Glomerular visceral epithelial cell (primary cell): Measurements from ENCODE around the gene CD2AP.
"Not testable (repeated sequence)": the region's sequence is repeated elsewhere in the genome, so short reads cannot be mapped to it uniquely, and the experiment has no call there.

Experiments
- DNase-seq: peaks from one replicate; pipeline ENCODE4 v3.0.0-alpha.2; 2016; ENCODE audit errors: extremely low spot score

CD2AP gene

DNA sequence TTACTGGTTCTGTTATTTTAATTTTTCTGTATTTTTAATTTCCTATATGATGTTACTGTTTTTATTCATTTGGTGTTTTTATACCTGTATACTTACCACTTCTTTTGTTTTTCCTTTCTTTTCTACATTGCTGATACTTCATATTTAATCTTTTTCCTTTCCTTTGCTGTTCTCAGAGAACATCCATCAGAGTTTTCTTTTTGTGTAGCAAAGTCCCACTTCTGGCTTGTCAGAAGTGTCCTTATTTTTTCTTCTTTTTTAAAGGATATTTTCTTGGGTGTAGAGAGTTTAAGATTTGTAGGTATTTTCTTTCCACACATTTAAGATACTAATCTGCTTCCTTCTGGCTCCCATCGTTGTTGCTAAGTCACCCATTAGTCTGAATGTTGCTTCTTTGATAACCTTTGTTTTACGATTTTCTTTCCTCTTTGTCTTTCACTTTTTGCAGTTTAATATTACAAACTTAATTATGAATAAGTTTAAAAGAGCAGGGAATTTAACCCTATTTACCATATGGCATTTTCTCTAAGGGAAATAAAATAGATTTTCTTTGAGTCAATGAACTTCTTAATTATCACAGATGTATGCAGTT, 18.5 kb downstream of the CD2AP start:
- no peak for DNase-seq

DNA sequence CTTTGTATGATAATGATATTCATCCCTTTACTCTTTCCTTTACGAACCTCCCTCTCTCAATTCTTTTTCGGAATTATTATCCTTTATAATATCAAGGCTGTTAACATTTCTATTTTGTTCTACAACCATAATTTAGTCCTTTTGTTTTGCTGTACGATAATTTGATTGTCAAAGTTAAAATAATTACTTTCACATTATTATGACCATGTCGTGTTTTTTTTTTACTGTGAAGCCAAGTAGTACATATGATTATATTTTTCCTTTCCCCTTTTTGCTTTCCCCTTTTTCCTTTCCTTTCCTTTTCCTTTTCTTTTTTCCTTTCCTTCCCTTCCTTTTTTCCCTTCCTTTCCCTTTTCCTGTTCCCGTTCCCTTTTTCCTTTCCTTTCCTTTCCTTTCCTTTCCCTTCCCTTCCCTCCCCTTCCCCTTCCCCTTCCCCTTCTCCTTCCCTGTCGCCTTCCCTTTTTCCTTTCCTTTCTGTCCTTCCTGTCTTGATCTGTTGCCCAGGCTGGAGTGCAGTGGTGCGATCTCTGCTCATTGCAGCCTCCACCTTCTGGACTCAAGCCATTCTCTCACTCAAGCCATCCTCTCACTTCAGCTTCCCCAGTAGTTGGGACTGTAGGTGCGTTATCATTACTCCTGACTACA, 19.5 kb downstream of the CD2AP start:
- DNase-seq: no peak

DNA sequence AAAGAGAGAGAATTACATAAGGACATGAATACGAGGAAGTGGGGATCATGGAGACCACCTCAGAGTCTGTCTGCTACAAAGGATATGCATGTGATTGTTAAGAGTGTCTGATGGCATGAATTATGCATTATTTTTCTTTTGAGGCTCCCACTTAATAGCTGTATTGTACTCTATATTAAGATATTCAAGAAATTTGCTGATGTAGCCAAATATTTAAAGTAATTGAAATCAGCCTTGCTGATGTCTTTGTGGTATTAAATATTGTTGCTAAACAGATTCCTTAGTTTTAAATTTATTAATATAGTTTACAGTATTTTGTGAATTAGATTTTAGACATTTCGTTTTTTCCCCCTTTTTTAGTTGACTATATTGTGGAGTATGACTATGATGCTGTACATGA, 25.3 kb downstream of the CD2AP start:
- no peak for DNase-seq

DNA sequence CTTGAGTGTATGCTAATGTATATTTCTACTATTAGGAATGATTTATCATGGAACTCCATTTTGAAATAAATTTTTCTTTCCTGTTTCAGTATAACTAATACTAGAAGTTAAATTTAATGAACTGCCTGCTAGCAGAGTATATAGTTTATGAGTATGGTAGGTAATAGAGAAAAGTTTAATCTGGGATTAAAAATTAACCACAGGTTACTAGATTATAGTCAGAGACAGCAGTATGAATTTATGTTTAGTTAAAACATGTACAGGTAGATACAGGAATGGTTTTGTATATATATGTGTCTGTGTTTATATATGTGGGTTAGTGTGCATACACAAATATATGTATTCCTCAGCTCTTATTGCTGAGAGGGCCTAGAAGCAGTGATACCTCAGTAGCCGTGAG, 32.3 kb downstream of the CD2AP start:
- no peak for DNase-seq

DNA sequence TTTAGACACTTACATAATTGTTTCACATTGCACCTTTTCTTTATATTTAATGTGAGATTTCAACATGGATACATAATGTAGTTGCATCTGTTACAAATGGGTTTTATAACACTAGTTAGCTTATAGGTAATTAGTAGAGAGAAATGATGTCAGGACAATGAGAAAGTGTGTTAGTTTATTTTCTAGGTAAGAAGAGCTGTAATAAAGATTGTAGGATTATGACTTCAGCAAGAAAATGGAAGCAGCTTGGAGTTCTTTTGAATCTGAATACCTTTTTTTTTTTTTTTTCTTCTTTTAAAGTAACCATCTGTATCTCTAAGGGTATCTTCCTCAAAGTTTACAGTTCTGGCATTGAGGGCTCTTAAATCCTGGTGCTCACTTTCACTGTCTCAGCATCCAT, 35.3 kb downstream of the CD2AP start:
- no peak for DNase-seq

DNA sequence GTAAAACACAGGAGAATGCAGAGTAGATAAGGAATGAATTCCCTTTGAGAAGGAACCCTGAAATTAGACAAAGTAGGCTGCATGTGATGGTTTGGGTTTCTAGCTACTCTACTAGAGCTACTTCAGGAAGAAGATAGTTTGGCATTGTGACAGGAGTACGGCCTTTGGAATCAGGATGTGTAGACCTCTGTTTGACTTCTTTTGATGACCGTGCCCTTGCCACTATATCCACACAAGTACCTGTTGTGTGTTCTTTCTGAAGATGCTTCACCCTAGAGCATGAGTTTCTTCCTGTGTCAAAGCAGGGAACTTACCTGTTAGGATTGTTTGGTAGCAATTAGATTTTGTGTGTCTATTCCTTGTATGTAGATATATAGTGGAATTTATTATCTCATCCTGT, 41.7 kb downstream of the CD2AP start:
- no peak for DNase-seq

DNA sequence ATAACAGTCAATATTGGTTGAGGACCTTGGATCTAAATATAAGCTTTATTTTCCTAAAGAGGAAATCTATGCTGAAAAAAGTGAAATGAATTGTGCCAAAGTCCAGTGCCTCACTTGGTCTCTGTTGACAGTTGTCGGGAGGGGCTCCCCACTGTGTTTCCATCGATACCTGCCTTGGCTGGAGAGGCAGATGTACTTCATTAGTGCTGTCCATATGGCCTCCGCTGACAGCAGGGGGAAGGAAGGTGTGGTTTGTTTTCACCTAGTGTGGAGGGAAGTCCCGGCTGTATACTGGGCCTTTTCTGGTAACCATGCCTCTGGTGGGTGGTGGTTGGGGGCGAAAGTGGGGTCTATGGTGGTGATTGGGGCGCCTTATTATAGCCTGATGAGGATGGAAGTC, 42.7 kb downstream of the CD2AP start:
- no peak for DNase-seq

DNA sequence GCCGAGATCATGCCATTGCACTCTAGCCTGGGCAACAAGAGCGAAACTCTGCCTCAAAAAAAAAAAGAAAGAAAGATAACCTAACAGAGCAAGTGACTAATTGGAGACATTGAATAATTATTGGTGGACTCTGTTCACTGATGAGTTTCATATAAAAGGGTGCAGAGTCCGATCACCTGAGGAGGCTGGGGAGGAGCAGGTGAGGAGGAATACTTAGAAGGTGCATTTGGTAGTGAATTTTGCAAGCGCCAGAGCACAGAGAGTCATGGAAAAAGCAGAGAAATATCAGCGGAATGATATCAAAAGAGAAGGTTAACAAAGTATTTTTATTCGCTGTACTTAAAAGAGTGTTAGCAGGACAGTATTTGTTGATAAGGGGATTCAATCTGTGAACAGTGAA, 44.4 kb downstream of the CD2AP start:
- no peak for DNase-seq

DNA sequence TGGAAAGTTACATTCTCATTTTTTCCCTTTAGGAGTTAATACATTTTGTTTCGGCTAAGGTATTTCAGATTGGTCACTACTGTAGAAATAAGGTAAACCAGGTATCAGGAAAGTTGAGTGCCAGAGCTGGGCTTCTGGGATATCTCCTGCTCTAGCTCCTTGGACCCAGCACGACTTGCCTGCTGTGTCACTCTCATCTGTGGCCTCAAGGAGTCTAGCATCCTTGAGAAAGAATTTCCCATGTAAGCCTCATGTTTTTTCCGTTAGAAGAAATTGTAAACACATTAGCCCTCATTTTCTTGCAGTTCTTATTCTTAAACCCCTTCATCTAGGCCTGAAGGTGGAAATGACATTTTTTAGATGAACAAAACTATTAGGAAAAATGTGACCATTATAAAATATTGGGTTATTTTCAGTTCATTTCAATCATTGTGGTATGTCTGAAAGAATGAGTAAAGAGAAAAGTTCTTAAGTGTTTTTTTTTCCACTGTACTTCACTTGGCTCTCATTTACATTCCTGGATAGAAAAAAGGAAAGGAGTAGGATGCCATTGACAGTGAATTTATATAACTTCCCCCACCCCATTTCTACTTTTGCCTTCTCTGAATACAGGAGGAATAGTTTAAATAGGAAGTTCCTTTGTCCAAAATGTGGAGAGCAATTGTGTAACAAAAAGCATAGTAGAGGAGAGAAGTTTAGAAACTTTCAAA, 46.7 kb downstream of the CD2AP start:
- no peak for DNase-seq

DNA sequence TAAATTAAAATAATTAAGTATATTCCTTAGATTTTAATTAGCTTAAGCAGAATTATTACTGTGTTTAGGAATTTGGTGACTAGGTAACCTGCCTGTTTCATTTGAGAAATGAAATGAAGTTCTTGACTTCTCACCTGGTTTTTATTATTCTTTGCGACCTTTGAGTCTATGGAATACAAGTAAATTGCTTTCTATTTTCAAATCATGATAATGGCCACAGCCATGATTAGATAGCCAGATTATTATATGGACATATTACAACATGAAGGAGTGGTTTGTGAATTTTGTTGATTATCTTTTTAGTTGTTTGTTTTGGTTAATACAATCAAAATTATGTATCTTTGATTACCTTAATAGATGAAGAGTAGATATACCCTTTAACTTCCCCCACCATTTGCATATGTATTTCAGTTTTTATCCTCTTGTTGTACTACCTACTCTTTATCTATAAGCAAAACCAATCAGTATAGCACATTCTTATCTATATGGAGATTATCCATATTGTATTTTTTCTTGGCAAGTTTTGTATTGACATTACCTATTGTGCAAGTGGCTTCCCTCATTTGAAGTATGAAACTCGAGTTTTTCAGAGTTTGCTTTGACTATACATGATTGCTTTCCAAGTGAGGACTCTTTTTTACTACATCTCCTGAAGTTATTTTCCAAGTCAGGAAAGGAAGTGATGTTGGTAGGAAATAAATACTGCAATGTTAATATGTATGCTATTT, 47.9 kb downstream of the CD2AP start:
- DNase-seq: no peak

DNA sequence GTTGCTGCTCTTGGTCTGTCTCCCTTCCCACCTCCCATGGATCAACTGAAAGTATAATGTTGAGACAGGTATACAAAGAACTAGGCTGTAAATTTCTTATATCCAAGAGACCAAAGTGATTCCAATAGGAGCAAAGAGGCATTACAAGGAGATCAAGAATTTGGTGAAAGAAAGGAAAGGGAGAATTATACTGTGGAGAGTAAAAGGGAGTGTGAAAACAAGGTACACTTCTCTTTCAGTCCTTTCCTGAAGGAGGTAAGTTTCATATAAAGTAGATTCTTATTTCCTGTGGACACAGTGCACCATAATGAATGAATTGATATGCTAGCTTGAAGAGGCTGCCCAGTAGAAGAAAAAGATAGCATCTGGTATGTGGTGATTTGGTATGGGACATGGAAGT, 49.7 kb downstream of the CD2AP start:
- no peak for DNase-seq

DNA sequence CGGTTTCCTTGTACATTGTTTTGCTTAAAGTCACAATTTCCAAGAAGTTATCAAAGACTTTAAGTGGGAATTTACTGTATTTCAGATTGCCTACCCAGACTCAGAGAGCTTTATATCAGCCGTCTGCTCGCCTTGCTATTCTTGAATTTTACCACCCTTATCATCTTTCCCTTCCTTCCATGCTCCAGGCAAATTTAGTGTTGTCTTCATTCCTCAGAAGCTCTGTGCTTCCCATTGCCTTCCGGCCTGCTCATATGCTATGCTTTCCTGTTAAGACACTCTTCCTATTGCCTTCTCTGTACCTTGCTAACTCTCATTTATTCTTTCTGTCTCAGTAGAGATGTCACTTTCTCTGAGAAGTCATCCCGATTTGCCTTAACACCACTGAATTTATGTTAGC, 52.1 kb downstream of the CD2AP start:
- DNase-seq: no peak

DNA sequence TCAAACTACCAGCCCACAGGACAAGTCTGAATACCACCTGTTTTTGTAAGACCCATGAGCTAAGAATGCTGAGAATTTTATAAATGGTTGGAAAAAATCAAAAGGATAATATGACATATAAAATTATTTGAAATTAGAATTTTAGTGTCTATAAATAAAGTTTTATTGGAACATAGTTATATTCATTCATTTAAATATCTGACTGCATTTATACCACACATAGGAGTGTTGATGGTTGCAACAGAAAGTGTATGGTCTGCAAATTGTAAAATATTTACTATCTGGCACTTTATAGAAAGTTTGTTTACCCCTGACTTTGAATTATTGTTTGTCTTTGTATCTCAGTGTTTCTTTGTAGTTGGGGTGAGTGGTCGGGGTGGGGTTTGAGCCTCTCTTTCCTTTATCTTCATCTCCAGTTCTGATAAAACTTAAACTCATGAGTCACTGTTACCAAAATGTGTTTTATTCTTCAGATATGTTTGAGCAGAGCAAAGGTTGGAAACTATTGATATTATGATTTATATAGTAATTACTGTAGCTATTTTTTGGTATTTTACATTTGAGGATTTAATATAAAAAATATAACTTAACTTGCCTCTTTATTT, 55.5 kb downstream of the CD2AP start:
- DNase-seq: no peak

DNA sequence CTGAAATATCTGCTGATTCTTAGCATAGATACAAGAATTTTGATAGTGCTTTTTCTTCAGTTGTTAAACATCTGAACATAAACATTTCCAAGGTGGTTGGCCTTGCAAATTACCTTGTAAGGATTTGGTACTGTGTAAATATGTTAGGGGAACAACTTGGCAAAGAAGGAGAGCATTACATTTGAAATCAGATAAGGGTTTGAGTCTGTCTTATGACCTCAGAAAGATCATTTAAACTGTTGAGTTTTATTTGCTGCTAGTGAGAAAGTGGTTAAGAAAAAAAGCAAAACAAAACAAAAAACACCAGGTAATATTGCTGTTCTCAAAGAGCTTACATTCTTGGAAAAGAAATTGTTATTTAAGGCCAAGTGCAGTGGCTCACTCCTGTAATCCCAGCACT, 56.5 kb downstream of the CD2AP start:
- no peak for DNase-seq

DNA sequence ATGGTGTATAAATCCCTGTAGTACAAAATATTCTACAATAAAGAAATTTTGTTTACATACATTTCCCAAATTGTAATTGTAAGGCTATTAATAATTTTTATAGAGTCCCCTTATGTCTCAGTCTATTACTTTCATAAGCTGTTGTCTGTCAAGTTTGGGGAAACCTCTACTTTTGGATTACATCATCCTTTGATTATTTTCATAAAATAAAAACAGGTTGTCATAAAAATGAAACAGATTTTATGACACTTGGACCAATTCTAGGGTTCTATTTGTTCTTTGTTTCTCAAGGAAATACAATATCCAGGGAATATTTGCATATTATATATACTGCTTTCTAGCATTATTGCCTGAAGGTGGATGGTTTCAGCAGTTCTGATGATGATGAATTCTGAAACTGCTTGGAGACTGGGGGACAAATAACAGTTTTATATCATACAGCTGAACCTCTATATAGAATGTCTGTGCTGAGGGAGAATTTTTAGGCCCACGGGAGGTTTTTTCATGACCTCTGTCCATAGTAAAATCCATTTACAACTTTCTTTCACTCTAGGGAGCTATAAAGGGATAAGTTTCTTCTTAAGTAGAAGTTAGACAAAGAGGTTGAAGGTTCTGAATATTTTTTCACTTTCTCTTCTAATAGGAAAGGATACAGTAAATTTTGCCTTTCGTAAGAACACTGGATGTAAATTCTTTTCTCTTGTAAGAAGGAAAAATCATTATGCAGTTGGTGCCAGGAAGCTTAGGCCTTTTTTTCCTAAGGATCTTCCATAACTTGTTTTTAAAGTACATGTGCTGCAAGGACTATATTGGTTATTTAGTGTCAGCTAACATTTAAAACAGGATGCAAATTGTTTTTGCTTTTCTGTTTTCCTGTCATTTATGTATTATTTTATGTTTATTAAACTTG, 58.0 kb downstream of the CD2AP start:
- no peak for DNase-seq

DNA sequence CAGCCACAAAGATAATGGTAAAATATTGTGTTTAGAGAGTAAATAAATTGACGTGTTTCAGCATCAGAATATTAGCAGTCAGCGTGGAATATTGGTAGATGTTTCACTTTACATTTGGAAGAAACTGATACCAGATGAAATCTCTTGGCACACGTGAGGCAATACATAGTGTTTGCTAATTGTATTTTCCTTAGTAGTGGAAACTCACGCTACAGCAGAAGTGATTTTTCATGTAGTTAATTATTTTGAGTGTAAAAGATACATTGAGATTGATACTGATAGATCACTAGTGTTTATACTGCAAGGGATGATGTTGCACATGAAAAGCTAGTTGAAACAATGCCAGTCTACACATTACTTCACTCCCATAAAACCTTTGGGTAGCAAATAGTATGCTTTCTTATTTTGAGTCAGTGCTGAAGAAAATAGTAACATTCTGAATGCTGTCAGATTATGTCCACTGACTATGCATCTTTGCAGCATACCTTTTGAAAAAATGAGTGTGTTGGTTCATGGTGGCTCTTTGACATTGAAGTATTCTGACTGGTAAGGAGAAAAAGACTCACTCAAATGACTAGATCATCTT, 59.3 kb downstream of the CD2AP start:
- DNase-seq: no peak

DNA sequence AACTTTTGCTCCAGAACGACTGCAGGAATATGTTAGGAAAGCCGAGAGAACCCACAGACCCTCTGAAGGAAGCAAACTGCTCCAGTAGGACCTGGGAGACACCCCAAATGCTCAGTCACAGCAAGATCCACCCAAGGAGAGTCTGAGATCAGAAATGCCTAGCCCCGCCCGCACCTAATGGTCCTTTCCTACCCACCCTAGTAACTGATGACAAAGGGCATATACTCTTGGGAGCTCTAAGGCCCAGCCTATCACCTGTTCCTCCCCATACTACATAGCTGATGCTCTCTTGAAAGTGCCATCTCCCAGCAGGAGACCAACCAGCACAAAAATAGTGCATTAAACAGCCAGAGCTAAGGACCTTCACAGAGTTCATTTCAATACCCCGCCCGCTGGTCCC, 67.6 kb downstream of the CD2AP start:
- no peak for DNase-seq

DNA sequence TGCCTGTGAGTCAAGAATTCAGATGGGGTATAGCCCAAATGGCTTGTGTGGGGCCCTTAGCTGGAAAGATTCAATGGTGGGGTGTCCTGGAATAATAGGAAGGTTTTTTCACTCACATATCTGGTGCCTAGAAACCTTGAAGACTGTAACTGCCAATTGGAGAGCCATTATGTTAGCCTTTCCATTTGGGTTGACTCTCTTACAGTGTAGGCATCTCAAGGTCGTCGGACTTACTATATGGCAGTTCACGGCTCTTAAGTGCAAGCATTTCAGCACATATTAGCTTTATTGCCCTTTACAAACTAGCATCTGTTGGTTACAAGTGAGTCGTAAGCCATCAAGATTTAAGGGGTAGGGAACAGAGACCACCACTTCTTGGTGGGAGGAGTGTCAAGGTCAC, 74.1 kb downstream of the CD2AP start:
- DNase-seq: no peak

DNA sequence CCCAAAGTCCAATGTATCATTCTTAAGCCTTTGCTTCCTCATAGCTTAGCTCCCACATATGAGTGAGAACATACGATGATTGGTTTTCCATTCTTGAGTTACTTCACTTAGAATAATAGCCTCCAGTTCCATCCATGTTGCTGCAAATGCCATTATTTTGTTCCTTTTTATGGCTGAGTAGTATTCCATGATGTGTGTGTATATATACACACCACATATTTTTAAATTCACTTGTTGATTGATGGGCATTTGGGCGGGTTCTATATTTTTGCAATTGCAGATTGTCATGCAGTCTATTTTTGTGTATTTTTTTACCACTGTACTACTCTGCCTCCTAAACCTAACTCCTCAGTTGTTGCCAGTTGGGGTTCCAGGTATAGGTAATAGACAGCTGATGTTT, 74.7 kb downstream of the CD2AP start:
- DNase-seq: no peak

DNA sequence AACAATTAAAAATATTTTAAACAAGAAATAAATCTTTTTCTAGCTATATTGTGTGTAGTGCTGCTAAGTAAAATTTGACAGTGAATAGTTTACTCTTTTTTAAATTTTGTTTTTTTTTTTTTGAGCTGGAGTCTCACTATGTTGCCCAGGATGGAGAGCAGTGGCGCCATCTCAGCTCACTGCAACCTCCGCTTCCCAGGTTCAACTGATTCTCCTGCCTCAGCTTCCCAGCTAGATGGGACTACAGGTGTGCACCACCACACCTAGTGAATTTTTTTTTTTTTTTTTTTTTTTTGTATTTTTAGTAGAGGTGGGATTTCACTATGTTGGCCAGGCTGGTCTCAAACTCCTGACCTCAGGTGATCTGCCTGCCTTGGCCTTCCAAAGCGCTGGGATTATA, 75.7 kb downstream of the CD2AP start:
- not testable (repeated sequence) for DNase-seq

DNA sequence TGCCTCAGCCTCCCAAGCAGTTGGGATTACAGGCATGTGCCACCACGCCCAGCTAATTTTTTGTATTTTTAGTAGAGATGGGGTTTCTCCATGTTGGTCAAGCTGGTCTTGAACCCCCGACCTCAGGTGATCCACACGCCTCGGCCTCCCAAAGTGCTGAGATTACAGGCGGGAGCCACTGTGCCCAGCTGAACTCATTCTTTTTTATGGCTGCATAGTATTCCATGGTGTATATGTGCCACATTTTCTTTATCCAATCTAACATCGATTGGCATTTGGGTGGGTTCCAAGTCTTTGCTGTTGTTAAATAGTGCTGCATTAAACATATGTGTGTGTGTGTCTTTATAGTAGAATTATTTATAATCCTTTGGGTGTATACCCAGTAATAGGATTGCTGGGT, 78.9 kb downstream of the CD2AP start:
- DNase-seq: not testable (repeated sequence)
